Karpas-422 (cell line): ENCODE measurements around the gene CEACAM16. TPM values are rescaled to one million over a fixed set of nuclear protein-coding genes. Genes with fewer than 3 reads are reported as not detected.
"Not testable (repeated sequence)": the region's sequence is repeated elsewhere in the genome, so short reads cannot be mapped to it uniquely, and the experiment has no call there.

Experiments used
- DNase-seq: peaks from one replicate; pipeline ENCODE4 v3.0.0-alpha.2; 2015
- H2AFZ ChIP-seq: fragments of 200-600 bp; sonication (generic); 2 replicates; pipeline ENCODE4 v1.6.1; 2014; ENCODE audit warnings: antibody characterized with exemption, low read length, mixed read lengths
- H3K27ac ChIP-seq: fragments of 200-600 bp; sonication (generic); 2 replicates; pipeline ENCODE4 v1.5.1; 2014; ENCODE audit warnings: mild to moderate bottlenecking, low read length, moderate library complexity
- H3K27me3 ChIP-seq: fragments of 200-600 bp; sonication (generic); 2 replicates; pipeline ENCODE4 v1.6.1; 2014; ENCODE audit warnings: low read length, mixed read lengths
- H3K36me3 ChIP-seq: fragments of 200-600 bp; sonication (generic); 2 replicates; pipeline ENCODE4 v1.6.1; 2014; ENCODE audit warnings: low read length, mixed read lengths; ENCODE audit not compliant: insufficient read depth
- H3K4me1 ChIP-seq: fragments of 200-600 bp; sonication (generic); 2 replicates; pipeline ENCODE4 v1.6.1; 2014; ENCODE audit warnings: mild to moderate bottlenecking, low read length, mixed read lengths
- H3K4me2 ChIP-seq: fragments of 200-600 bp; sonication (generic); 2 replicates; pipeline ENCODE4 v1.6.1; 2014; ENCODE audit warnings: low read length, low read depth, mild to moderate bottlenecking; ENCODE audit not compliant: poor library complexity, severe bottlenecking
- H3K4me3 ChIP-seq: fragments of 200-600 bp; sonication (generic); 2 replicates; pipeline ENCODE4 v1.5.1; 2014; ENCODE audit warnings: mild to moderate bottlenecking, antibody characterized with exemption, low read length, mixed read lengths
- H3K79me2 ChIP-seq: fragments of 200-600 bp; sonication (generic); 2 replicates; pipeline ENCODE4 v1.6.1; 2014; ENCODE audit warnings: mild to moderate bottlenecking, low read length, mixed read lengths
- H3K9ac ChIP-seq: fragments of 200-600 bp; sonication (generic); 2 replicates; pipeline ENCODE4 v1.6.0; 2014; ENCODE audit warnings: low read length
- H3K9me2 ChIP-seq: fragments of 200-600 bp; sonication (generic), shearing (Covaris generic); replicated peaks from 2 replicates; pipeline ENCODE4 v1.6.0; 2014; ENCODE audit warnings: mild to moderate bottlenecking, low read length, moderate library complexity; ENCODE audit not compliant: insufficient read depth
- H3K9me3 ChIP-seq: fragments of 300-700, 200-600 bp; sonication (generic); 2 replicates; pipeline ENCODE4 v1.6.1; 2014; ENCODE audit warnings: low read length, mixed read lengths
- H4K20me1 ChIP-seq: fragments of 200-600 bp; sonication (generic); 2 replicates; pipeline ENCODE4 v1.6.1; 2014; ENCODE audit warnings: mild to moderate bottlenecking, antibody characterized with exemption, low read length, low read depth; ENCODE audit not compliant: insufficient read depth
- total RNA-seq: library from RNA; depleted of rRNA; stranded (reverse); fragments of >200 nt; shearing (Covaris generic); gene quantifications from 2 replicates; pipeline ENCODE4 v1.2.3, GENCODE V29; 2014; ENCODE audit warnings: low replicate concordance

The CEACAM16 gene
- total RNA-seq, 1 experiment from 2014 or later, result not detected

DNA sequence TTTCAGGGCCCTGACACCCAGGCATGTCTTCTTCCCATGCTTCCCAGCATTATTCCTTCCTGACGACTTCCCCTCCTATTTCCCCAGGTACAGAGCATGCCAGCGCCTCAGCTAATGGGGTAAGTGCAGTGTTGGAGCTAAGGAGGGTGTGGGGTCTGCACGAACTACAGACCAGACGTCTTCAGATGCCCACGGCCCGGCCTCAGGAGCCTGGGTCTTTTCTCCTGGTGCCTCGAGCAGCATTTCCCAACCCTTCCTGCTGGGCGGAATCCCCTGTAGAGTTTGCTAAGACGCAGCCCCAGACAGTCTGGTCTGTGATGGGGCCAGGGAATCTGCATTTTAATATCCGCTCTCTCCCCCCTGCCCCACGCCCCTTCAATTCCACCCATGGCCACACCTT is 37.7 kb upstream of the CEACAM16 start:
- no peak for DNase-seq
- Histone ChIP-seq H3K79me2 (no peaks in the 10 kb centered on the region), H2AFZ (no peak overlapping the region), H3K4me1 (no peaks in the 10 kb centered on the region), H3K9me2 (no peaks in the 10 kb centered on the region), H3K27me3 (no peaks in the 10 kb centered on the region), H4K20me1 (no peaks in the 10 kb centered on the region), H3K9me3 (no peaks in the 10 kb centered on the region), H3K9ac (no peak overlapping the region), H3K4me3 (no peak overlapping the region), H3K27ac (no peak overlapping the region), H3K4me2 (no peak overlapping the region), H3K36me3 (no peaks in the 10 kb centered on the region)

DNA sequence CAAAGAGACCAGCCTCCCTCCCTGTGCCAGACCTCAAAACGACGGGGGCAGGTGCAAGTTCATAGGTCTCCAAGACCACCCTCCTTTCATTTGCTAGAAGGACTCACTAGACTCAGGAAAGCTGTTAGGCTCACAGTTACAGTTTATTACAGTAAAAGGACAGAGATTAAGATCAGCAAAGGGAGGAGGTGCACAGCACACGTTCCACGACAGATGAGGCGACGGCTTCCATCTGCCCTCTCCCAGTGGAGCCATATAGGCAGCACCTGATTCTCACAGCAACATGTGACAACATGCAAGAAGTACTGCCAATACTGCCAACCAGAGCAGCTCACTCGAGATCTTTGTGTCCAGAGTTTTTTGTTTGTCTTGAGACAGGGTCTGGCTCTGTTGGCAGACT is 37.0 kb upstream of the CEACAM16 start:
- no peaks in the 10 kb centered on the region for H3K36me3 ChIP-seq
- DNase-seq, result no peak
- H4K20me1 ChIP-seq, result no peaks in the 10 kb centered on the region
- H3K9me3 ChIP-seq, result no peaks in the 10 kb centered on the region
- no peak overlapping the region for H3K4me2 ChIP-seq
- H3K9ac ChIP-seq, result no peak overlapping the region
- no peaks in the 10 kb centered on the region for H3K4me1 ChIP-seq
- H3K27me3 ChIP-seq, result no peaks in the 10 kb centered on the region
- no peak overlapping the region for H3K27ac ChIP-seq
- no peaks in the 10 kb centered on the region for H3K9me2 ChIP-seq
- H3K79me2 ChIP-seq, result no peaks in the 10 kb centered on the region
- no peak overlapping the region for H2AFZ ChIP-seq
- no peak overlapping the region for H3K4me3 ChIP-seq

- H3K9me3 ChIP-seq, result no peaks in the 10 kb centered on the region
- no peak overlapping the region for H3K4me3 ChIP-seq
- H3K4me2 ChIP-seq, result no peak overlapping the region
- H3K36me3 ChIP-seq, result no peaks in the 10 kb centered on the region
- H3K4me1 ChIP-seq, result no peaks in the 10 kb centered on the region
- H3K9me2 ChIP-seq, result no peaks in the 10 kb centered on the region
- H3K9ac ChIP-seq, result no peak overlapping the region
- H3K27ac ChIP-seq, result no peak overlapping the region
- no peak overlapping the region for H2AFZ ChIP-seq
- DNase-seq, result no peak
- no peaks in the 10 kb centered on the region for H3K27me3 ChIP-seq
- H4K20me1 ChIP-seq, result no peaks in the 10 kb centered on the region
- no peaks in the 10 kb centered on the region for H3K79me2 ChIP-seq
Observed at GRCh38 chr19:44662691-44663385, 36.1 kb upstream of the CEACAM16 start.

DNA sequence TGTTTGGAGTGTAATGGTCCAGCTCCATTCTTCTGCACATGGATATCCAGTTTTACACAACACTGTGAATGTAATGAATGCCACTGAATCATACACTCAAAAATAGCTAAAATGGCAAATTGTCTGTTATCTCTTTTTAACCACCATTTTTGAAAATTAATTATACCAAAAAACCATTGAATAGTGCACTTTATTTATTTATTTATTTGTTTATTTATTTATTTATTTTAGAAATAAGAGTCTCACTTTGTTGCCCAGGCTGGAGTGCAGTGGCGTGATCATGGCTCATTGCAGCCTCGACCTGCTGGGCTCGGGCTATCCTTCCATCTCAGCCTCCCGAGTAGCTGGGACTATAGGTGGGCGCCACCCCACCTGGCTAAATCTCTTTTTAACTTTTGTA is 35.0 kb upstream of the CEACAM16 start:
- Histone ChIP-seq H2AFZ (no peak overlapping the region), H3K9me2 (no peaks in the 10 kb centered on the region), H3K4me1 (no peaks in the 10 kb centered on the region), H3K36me3 (no peaks in the 10 kb centered on the region), H3K9me3 (no peaks in the 10 kb centered on the region), H3K79me2 (no peaks in the 10 kb centered on the region), H4K20me1 (no peaks in the 10 kb centered on the region), H3K9ac (no peak overlapping the region), H3K27me3 (no peaks in the 10 kb centered on the region), H3K4me3 (no peak overlapping the region), H3K4me2 (no peak overlapping the region), H3K27ac (no peak overlapping the region)
- DNase-seq, result no peak

DNA sequence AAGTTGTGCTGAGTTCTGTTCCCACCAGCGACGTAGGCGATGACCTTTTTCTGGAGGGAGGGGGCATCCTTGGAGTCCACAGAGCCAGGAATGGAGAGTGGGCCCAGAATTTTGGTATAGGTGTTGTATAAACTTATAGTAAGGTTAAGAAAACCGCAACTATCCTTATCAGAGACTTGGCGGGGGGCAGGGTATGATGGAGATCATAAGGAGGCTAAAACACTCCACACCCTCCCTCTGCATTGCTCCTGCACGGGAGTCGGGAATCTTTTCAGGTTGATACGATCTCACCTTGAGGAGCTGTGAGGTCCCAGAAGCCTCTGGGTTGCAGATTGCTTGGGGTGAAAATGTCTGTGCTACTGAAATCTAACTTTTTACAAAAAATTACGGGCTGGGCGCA is 34.0 kb upstream of the CEACAM16 start:
- Histone ChIP-seq H4K20me1 (no peaks in the 10 kb centered on the region), H3K9ac (no peak overlapping the region), H3K79me2 (no peaks in the 10 kb centered on the region), H2AFZ (no peak overlapping the region), H3K27me3 (no peaks in the 10 kb centered on the region), H3K4me3 (no peak overlapping the region), H3K9me2 (no peaks in the 10 kb centered on the region), H3K36me3 (no peaks in the 10 kb centered on the region), H3K4me2 (no peak overlapping the region), H3K4me1 (no peaks in the 10 kb centered on the region), H3K9me3 (no peaks in the 10 kb centered on the region), H3K27ac (no peak overlapping the region)
- DNase-seq, result peak; percentile 16

DNA sequence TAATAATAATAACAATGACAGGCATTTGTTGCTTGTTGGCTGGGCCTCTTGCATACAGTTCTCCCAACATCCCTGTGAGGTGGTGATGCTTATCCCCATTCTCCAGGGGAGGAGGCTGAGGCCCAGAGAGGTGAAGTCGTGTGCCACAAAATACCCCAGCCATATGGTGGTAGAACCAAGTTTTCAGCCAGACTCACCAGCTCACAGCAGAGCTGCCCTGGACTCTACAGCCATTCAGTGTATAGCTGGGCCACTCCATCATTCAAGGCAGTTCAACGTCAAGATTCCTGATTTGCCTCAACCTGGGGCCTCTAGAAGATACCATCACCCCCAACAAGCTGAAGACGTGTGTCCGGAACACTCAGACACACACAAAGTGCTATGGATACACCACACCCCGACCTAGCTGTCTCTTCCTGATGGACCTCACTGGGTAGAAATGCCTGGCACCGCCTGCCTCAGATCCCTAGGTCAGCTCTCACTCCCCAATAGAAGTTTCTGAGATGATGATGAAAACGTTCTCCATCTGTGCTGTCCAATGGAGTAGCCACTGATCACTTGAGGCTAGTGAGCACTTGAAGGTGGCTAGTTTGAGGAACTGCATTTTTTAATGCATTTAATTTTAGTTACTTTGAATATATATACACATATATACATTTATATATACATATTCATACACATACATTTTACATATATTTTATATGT is 31.9 kb upstream of the CEACAM16 start:
- no peak overlapping the region for H3K4me2 ChIP-seq
- H2AFZ ChIP-seq, result no peak overlapping the region
- H3K27me3 ChIP-seq, result no peaks in the 10 kb centered on the region
- H3K4me1 ChIP-seq, result no peaks in the 10 kb centered on the region
- no peak overlapping the region for H3K27ac ChIP-seq
- no peak overlapping the region for H3K9ac ChIP-seq
- no peaks in the 10 kb centered on the region for H3K9me3 ChIP-seq
- H3K36me3 ChIP-seq, result no peaks in the 10 kb centered on the region
- no peaks in the 10 kb centered on the region for H3K79me2 ChIP-seq
- no peaks in the 10 kb centered on the region for H3K9me2 ChIP-seq
- peak; percentile 5 for DNase-seq
- H4K20me1 ChIP-seq, result no peaks in the 10 kb centered on the region
- H3K4me3 ChIP-seq, result no peak overlapping the region

DNA sequence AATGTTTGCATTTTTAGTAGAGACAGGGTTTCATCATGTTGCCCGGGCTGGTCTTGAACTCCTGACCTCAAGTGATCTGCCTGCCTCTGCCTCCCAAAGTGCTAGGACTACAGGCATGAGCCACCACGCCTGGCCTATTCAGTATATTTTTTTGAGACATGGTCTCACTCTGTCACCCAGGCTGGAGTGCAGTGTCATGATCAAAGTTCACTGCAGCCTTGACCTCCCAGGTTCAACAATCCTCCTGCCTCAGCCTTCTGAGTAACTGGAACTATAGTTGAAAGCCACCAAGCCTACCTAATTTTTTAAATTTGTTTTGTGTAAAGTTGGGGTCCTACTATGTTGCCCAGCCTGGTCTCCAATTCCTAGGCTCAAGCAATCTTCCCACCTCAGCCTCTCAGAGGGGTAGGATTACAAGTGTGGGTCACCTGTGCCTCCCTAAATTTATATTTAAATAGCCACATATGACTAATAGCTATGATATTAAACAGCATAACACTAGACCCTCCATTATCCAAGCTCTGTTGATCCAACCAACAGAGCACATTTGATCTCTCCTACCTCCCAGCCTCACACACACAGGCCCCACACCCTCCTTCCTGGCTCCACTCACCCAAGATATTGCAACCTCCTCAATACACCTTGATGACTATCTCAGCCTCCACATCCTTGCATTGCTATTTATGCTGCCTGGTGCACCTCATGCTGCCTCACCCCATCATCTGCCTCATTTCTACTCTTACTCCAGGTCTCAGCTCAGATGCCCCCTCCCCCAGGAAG is 29.8 kb upstream of the CEACAM16 start:
- peak; percentile 19 for DNase-seq
- Histone ChIP-seq H3K79me2 (no peaks in the 10 kb centered on the region), H3K36me3 (no peaks in the 10 kb centered on the region), H3K27ac (no peak overlapping the region), H3K4me3 (no peak overlapping the region), H3K4me1 (no peaks in the 10 kb centered on the region), H4K20me1 (no peaks in the 10 kb centered on the region), H3K9me2 (no peaks in the 10 kb centered on the region), H2AFZ (no peak overlapping the region), H3K4me2 (no peak overlapping the region), H3K9ac (no peak overlapping the region), H3K27me3 (no peaks in the 10 kb centered on the region), H3K9me3 (no peaks in the 10 kb centered on the region)

DNA sequence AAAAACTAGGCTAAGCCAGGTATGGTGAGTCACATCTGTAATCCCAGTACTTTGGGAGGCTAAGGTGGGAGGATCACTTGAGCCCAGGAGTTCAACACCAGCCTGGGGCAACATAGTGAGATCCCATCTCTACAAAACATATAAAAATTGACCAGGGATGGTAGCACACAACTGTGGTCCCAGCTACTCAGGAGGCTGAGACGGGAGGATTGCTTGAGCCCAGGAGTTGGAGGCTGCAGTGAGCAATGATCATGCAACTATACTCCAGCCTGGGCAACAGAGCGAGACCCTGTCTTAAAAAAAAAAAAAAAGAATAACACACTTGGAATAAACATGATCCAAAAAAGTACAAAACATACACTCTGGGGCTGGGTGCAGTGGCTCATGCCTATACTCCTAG is 28.9 kb upstream of the CEACAM16 start:
- not testable (repeated sequence) for H3K27me3 ChIP-seq, H3K4me3 ChIP-seq, H3K9me2 ChIP-seq, H3K79me2 ChIP-seq, H4K20me1 ChIP-seq, H3K4me1 ChIP-seq, H3K9me3 ChIP-seq, H3K9ac ChIP-seq, H3K36me3 ChIP-seq, H3K4me2 ChIP-seq, H2AFZ ChIP-seq, H3K27ac ChIP-seq
- DNase-seq, result peak; percentile 34
